HG03521 (cell line): ENCODE results near the gene TMEM9.

ENCODE experiments used
- ATAC-seq: cut with Tn5 transposase; IDR thresholded peaks from one replicate; pipeline ENCODE4 v1.9.1; 2021; ENCODE audit warnings: mild to moderate bottlenecking, moderate library complexity; ENCODE audit not compliant: unreplicated experiment

Gene TMEM9

GRCh38 chr1:201085902-201086735 lies 68.2 kb downstream of the TMEM9 start:
- ATAC-seq, result no peak
